DLD1 (cell line): ENCODE measurements around the gene IFI44L.

Source experiments
- in situ Hi-C: cut with HindIII; loops from 2 replicates; pipeline ENCODE4 v1.10.0; 2017; ENCODE audit warnings: low sequenced_read_pairs

The IFI44L gene

GRCh38 chr1:78640462-78640861, 20.2 kb downstream of the IFI44L start:
- in situ Hi-C loops = no loop called here

GRCh38 chr1:78641558-78641957, 21.3 kb downstream of the IFI44L start:
- in situ Hi-C loops = no loop called here

GRCh38 chr1:78645723-78646122, 25.5 kb downstream of the IFI44L start:
- in situ Hi-C loops = no loop called here

- in situ Hi-C loops = no loop called here
Observed at GRCh38 chr1:78647238-78647637, 27.0 kb downstream of the IFI44L start.

- in situ Hi-C loops = no loop called here
Observed at GRCh38 chr1:78649628-78650027, 29.4 kb downstream of the IFI44L start, which contains the start of gene IFI44. Gene IFI44, plus strand, starts transcription at chr1:78649831. Its CDS starts 365 bp downstream, at chr1:78650196.

- in situ Hi-C loops = no loop called here
Observed at GRCh38 chr1:78650114-78650660, 29.9 kb downstream of the IFI44L start.

GRCh38 chr1:78651241-78651640, 31.0 kb downstream of the IFI44L start:
- in situ Hi-C loops = no loop called here

- in situ Hi-C loops = no loop called here
Observed at GRCh38 chr1:78652019-78652560, 31.8 kb downstream of the IFI44L start.

GRCh38 chr1:78658901-78659300, 38.7 kb downstream of the IFI44L start:
- in situ Hi-C loops = no loop called here

- in situ Hi-C loops = no loop called here
Observed at GRCh38 chr1:78663923-78664322, 43.7 kb downstream of the IFI44L start.

- in situ Hi-C loops = no loop called here
Observed at GRCh38 chr1:78664763-78665162, 44.5 kb downstream of the IFI44L start.

- in situ Hi-C loops = no loop called here
Observed at GRCh38 chr1:78665809-78666208, 45.6 kb downstream of the IFI44L start.

- in situ Hi-C loops = no loop called here
Observed at GRCh38 chr1:78667939-78668338, 47.7 kb downstream of the IFI44L start.

- in situ Hi-C loops = no loop called here
Observed at GRCh38 chr1:78668427-78668826, 48.2 kb downstream of the IFI44L start.

GRCh38 chr1:78672428-78672827, 52.2 kb downstream of the IFI44L start:
- in situ Hi-C loops = no loop called here

- in situ Hi-C loops = no loop called here
Observed at GRCh38 chr1:78673120-78673519, 52.9 kb downstream of the IFI44L start.

GRCh38 chr1:78676347-78676982, 56.2 kb downstream of the IFI44L start:
- in situ Hi-C loops = no loop called here

- in situ Hi-C loops = no loop called here
Observed at GRCh38 chr1:78676993-78677392, 56.7 kb downstream of the IFI44L start.

GRCh38 chr1:78677788-78678187, 57.5 kb downstream of the IFI44L start:
- in situ Hi-C loops = no loop called here

- in situ Hi-C loops = no loop called here
Observed at GRCh38 chr1:78678324-78678723, 58.1 kb downstream of the IFI44L start.

- in situ Hi-C loops = no loop called here
Observed at GRCh38 chr1:78681265-78681664, 61.0 kb downstream of the IFI44L start.

- in situ Hi-C loops = no loop called here
Observed at GRCh38 chr1:78682496-78682895, 62.2 kb downstream of the IFI44L start.

GRCh38 chr1:78683079-78683478, 62.8 kb downstream of the IFI44L start:
- in situ Hi-C loops = no loop called here
